Loucy (cell line): ENCODE data around the gene DCD.

Experiments
- H2AFZ ChIP-seq: fragments of 200-600 bp; sonication (generic); 2 replicates; pipeline ENCODE4 v1.6.0; 2016; ENCODE audit warnings: antibody characterized with exemption, mild to moderate bottlenecking, low read length, moderate library complexity
- H3F3A ChIP-seq: fragments of 200-600 bp; 2 replicates; pipeline ENCODE4 v1.6.0; 2016; ENCODE audit warnings: antibody characterized with exemption, low read depth, mild to moderate bottlenecking
- H3K27me3 ChIP-seq: fragments of 200-600 bp; sonication (generic); 2 replicates; pipeline ENCODE4 v1.6.1; 2014; ENCODE audit warnings: low read length, mild to moderate bottlenecking; ENCODE audit not compliant: insufficient read depth, poor library complexity, severe bottlenecking
- H3K36me3 ChIP-seq: fragments of 200-600 bp; sonication (generic); 2 replicates; pipeline ENCODE4 v1.6.1; 2016; ENCODE audit warnings: low read length; ENCODE audit not compliant: insufficient read depth
- H3K4me1 ChIP-seq: fragments of 200-600 bp; sonication (generic); 2 replicates; pipeline ENCODE4 v1.5.1; 2014; ENCODE audit warnings: low read length, mild to moderate bottlenecking; ENCODE audit not compliant: insufficient read depth, poor library complexity, severe bottlenecking
- H3K4me2 ChIP-seq: fragments of 200-600 bp; sonication (generic); 2 replicates; pipeline ENCODE4 v1.6.0; 2014; ENCODE audit warnings: antibody characterized with exemption, low read length, low read depth, mild to moderate bottlenecking; ENCODE audit not compliant: poor library complexity, severe bottlenecking
- H3K4me3 ChIP-seq: fragments of 200-600 bp; sonication (generic); 2 replicates; pipeline ENCODE4 v1.5.1; 2014; ENCODE audit warnings: low read length, mild to moderate bottlenecking, mixed read lengths; ENCODE audit not compliant: poor library complexity, severe bottlenecking
- H3K79me2 ChIP-seq: fragments of 200-600 bp; sonication (generic); 2 replicates; pipeline ENCODE4 v1.6.1; 2014; ENCODE audit warnings: low read length; ENCODE audit not compliant: insufficient read depth
- H3K9ac ChIP-seq: fragments of 200-600 bp; sonication (generic); 2 replicates; pipeline ENCODE4 v1.6.0; 2014; ENCODE audit warnings: mild to moderate bottlenecking, low read depth, low read length, moderate library complexity; ENCODE audit not compliant: poor library complexity, severe bottlenecking
- H3K9me2 ChIP-seq: fragments of 200-600 bp; sonication (generic); replicated peaks from 2 replicates; pipeline ENCODE4 v1.6.1; 2016; ENCODE audit warnings: low read depth, low read length, mixed read lengths
- H3K9me3 ChIP-seq: fragments of 200-600 bp; sonication (generic); 2 replicates; pipeline ENCODE4 v1.6.1; 2014; ENCODE audit warnings: mild to moderate bottlenecking, antibody characterized with exemption, low read length, low read depth; ENCODE audit not compliant: insufficient read depth
- H4K20me1 ChIP-seq: fragments of 200-600 bp; sonication (generic); 2 replicates; pipeline ENCODE4 v1.6.0; 2014; ENCODE audit warnings: antibody characterized with exemption, low read length, mild to moderate bottlenecking; ENCODE audit not compliant: insufficient read depth, poor library complexity, severe bottlenecking
- CTCF ChIP-seq: fragments of 200-600 bp; sonication (generic); conservative IDR thresholded peaks from 2 replicates; pipeline ENCODE4 v1.5.1; 2014; ENCODE audit warnings: mild to moderate bottlenecking, antibody characterized with exemption, low read length
- EZH2phosphoT487 ChIP-seq: fragments of 200-600 bp; IDR thresholded peaks from 2 replicates; pipeline ENCODE4 v1.6.1; 2018; ENCODE audit warnings: antibody characterized with exemption, mild to moderate bottlenecking, moderate library complexity, borderline replicate concordance

The DCD gene

GRCh38 chr12:54601841-54602240 is 46.3 kb downstream of the DCD start:
- Histone ChIP-seq H4K20me1 (no peaks in the 10 kb centered on the region), H3K4me2 (no peak overlapping the region), H2AFZ (peak overlapping the region; percentile 49; the same call in 1 of the 2 replicates), H3K36me3 (no peaks in the 10 kb centered on the region), H3K9me3 (no peaks in the 10 kb centered on the region), H3K9ac (no peak overlapping the region), H3K27me3 (no peaks in the 10 kb centered on the region), H3K4me1 (peaks cover 6% of the 10 kb centered on the region), H3K9me2 (no peaks in the 10 kb centered on the region), H3K4me3 (no peak overlapping the region), H3F3A (no peaks in the 10 kb centered on the region), H3K79me2 (no peaks in the 10 kb centered on the region)
- TF ChIP-seq CTCF, result no peak
- TF ChIP-seq EZH2phosphoT487, result no peak

GRCh38 chr12:54598970-54599369 is 49.2 kb downstream of the DCD start:
- H3K4me2 ChIP-seq, result no peak overlapping the region
- H2AFZ ChIP-seq, result no peak overlapping the region
- no peak overlapping the region for H3K9ac ChIP-seq
- H3K9me2 ChIP-seq, result no peaks in the 10 kb centered on the region
- TF ChIP-seq EZH2phosphoT487, result no peak
- TF ChIP-seq CTCF, result no peak
- H3K4me1 ChIP-seq, result peaks cover 6% of the 10 kb centered on the region
- no peak overlapping the region for H3K4me3 ChIP-seq
- no peaks in the 10 kb centered on the region for H4K20me1 ChIP-seq
- no peaks in the 10 kb centered on the region for H3K27me3 ChIP-seq
- no peaks in the 10 kb centered on the region for H3F3A ChIP-seq
- no peaks in the 10 kb centered on the region for H3K79me2 ChIP-seq
- no peaks in the 10 kb centered on the region for H3K36me3 ChIP-seq
- H3K9me3 ChIP-seq, result no peaks in the 10 kb centered on the region

DNA sequence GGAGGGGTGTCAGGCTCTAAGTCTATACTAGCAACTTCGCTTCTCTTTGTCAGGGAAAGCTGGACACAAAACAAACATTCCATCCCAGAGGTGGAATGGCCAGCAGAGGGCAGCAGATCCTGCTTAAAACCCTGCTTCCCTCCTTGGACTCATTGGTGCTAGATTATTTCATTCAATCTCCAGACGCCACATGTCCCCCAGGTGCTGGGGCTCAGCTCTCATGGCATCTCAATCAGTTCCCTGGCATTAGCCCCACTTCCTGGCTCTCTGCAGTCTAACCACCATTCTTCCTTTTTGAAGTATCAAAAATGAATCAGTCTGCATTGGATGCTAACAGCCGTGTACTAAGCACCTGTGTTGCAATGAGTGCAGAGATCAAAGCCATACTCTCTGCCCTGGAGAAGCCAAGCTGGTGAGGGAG is 51.6 kb downstream of the DCD start:
- Histone ChIP-seq H3K4me1 (no peaks in the 10 kb centered on the region), H3K9ac (no peak overlapping the region), H3K9me2 (no peaks in the 10 kb centered on the region), H3K27me3 (no peaks in the 10 kb centered on the region), H3F3A (no peaks in the 10 kb centered on the region), H3K9me3 (no peaks in the 10 kb centered on the region), H3K36me3 (no peaks in the 10 kb centered on the region), H3K4me3 (no peak overlapping the region), H2AFZ (no peak overlapping the region; the same call in 1 of the 2 replicates), H4K20me1 (no peaks in the 10 kb centered on the region), H3K4me2 (no peak overlapping the region), H3K79me2 (no peaks in the 10 kb centered on the region)
- no peak for TF ChIP-seq EZH2phosphoT487
- TF ChIP-seq CTCF, result peak; percentile 94
